ENCODE results near the gene CLIC1.
A peak's percentile ranks its signal among the peaks of the same experiment; 100 is the strongest.

CLIC1 gene

DNA sequence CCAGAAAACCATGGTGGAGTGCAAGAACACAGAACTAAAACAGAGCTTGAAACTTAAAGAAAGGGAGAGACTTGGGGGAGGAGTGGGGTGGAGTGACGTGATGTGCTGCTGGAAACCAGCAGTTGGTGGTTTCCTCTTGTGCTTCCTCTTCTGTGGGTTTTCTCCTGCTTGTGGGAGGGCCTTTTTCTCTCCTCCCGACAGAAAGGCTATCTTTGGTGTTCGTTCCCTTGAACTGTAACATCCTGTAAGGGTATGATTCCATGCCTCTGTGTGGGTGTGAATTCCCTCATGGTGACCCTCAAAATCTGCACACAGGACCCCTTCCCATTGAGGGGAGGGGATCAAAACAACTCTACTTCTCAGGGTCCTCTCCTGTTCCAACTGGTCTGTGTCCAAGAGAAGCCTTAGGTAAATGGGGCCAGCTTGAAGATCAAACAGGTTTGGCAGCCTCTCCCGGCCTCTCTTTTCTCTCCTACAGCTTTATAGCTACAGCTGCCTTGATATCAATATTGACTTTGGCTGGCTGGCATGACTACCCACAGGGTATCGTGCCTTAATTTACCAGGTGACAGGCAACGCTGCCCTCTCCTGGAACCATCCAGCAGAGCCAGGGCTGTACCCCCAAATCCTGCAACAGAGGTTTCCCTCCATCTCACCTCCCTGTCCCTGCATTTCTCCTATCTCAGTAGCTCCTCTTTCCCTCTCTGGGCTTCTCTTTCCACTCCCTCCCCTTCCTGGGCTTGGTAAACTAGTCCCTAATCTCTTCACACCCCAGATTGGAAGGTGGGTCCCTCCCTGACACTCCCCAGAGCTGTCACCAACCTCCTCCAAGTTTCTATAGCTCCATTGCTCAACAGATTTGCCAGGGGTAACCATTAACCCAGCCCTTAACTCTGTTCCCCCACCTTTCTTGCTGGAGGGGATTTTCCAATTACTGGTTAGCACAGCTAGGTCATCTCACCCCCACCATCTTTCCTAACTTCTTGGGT lies 2.0 kb upstream of the CLIC1 start:
- peak; percentile 72 for DNase-seq

DNA sequence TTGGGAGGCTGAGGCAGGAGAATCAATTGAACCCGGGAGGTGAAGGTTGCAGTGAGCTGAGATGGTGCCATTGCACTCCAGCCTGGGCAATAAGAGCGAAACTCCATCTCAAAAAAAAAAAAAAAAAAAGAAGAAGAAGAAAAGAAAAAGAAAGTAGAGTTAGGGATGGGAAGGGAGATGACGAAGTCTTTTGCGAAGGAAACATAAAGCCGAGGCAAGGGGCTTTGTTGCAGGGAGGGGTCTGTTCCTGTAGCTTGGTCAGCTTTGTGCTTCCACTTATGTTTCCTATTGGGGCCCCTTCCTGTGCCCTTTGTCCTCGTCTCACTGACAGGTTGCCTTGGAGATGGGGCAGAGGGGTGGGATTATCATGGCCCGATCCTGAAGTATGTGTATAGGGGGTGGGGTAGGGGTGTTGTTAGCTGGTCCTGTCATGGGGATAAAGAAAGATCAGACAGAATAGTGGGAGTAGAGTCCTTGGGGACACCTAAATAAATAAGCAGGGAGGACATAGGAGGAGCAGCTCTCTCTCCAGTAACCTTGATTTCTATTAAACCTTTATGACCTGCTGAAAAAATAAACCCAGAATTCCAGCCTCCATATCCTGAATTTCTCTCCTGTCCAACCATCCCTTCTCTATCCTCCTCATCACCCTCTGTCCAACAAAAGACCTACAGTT lies 1.1 kb upstream of the CLIC1 start:
- peak; percentile 88 for DNase-seq

DNA sequence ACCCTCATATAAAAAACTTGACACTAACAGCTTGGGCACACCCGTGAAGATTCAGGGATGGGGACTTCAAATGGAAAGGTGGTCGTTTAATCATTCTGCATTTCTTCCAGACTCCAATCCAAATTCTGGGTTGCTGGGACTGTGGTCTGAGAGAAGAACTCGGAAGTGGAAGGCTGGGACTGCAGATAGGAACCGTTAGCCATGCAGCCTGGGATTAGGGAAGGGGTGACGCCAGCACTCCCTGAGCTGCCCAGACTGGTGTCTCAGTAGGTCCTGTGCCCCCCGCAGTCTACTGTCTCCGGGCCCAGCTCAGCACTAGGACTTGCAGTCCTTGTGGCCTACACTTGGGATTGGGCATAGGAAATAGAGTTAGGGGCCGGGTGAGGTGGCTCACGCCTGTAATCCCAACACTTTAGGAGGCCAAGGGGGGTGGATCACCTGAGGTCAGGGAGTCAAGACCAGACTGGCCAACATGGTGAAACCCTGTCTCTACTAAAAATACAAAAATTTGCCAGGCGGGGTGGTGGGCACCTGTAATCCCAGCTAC lies 511 bp upstream of the CLIC1 start:
- DNase-seq: no peak

DNA sequence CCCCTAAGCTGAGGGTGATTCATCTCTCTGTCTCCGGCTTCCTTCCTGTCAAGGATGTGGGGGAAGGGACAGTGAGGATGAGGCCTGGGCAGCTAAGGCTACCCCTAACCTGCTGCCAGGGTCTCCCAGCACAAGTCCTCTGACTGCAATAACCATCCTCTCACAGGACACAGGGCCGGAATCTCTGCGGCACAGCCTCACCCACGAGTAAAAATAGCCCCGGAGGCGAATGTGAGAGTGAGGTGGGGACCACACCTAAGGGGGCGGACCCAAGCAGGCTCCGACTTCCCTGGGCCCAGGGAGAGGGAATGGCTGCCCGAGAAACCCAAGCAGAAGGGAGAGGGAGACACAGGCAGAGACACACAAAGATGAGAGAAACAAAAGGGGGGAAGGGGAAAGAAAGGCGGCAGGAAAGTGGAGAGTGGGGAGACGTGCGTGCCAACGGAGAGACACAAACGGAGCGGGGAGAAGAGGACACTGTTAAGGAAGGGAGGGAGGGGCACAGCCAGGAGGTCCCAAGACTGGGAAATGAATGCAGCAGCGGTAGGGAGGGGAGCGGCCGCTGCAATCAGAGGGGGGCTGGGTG lies 1.4 kb downstream of the CLIC1 start:
- DNase-seq: peak; percentile 74

DNA sequence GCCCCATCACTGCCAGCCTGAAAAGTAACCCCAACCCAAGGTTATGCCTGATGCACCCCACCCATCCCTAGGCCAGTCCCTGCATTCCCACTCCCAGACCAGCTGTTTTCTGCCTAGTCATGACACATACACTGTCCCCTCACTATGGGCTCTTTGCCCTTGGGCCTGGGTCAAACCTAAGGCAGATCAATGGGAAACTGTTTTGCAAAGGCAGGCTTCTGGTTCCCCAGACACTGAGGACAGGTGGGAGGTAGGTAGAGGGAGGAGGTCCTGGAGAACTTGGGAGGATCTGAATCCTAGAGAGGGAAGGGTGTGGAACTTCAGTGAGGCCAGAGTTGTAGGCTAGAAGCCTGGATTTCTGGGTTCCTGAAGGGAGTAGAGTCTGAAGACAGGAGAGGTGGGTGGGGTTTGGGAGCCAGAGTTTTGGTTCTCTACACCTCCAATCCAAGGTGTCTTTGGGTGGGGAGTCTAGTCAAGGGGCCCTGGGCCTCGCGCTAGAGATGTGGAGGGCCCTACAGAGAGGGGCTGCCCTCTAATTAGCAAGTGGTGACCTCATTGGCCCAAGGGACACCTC lies 2.0 kb downstream of the CLIC1 start:
- DNase-seq: no peak

DNA sequence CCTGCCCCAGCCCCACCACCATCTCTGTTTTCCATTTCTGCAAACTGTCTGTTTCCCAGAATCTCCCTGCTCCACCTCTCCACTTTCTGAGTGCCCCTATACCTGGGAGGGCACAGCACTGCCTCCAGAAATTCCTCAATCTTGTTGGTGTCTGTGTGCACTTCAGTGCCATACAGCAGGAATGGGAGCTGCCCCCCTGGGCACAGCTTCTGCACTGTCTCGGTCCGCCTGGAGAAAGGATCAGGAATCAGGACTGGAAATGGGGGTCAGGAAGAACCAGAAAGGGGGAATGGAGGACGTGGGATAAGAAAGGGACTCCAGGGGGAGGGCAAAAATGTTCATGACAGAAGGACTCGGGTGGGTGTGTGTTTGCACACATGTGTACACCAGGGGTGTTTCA lies 2.6 kb downstream of the CLIC1 start:
- no peak for DNase-seq

DNA sequence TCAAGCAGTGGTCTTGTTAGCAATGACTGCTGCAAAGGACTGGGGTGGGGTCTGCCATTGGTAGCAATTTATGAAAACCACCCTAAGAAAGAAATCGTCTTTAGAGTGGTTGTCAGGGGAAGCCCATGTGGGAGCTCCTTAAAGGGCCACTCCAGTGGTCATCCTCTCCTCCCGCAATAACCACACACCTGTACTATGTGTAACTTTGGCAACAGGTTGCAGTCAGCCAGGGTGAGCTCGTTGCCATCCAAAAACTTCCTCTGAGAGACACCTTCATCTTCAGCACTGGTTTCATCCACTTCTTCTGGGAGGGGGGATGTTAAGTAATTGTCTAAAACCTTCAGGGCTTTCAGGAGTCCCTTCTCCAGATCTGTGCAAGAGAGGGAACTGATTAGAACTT lies 4.3 kb downstream of the CLIC1 start:
- DNase-seq: no peak

DNA sequence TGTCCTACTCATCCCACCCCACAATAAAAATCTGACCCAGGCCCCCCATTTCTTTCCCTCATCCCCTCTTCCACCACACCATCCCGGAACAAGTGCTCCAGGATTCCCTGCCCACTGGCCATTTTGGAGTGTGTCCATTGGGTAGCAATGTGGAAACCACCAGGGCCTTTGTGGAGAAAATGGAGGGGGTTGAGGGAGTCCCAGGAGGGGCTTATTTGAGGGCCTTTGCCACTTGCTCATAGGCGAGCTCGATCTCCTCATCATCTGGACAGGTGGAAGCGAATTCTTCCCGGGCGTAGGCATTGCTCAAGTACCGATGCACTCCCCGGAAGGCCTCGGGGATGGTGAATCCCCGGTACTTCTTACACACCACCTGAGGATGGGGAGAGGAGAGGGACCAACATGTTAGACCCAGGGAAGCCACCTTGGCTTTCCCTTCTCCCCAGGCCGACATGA lies 5.7 kb downstream of the CLIC1 start:
- DNase-seq: no peak

DNA sequence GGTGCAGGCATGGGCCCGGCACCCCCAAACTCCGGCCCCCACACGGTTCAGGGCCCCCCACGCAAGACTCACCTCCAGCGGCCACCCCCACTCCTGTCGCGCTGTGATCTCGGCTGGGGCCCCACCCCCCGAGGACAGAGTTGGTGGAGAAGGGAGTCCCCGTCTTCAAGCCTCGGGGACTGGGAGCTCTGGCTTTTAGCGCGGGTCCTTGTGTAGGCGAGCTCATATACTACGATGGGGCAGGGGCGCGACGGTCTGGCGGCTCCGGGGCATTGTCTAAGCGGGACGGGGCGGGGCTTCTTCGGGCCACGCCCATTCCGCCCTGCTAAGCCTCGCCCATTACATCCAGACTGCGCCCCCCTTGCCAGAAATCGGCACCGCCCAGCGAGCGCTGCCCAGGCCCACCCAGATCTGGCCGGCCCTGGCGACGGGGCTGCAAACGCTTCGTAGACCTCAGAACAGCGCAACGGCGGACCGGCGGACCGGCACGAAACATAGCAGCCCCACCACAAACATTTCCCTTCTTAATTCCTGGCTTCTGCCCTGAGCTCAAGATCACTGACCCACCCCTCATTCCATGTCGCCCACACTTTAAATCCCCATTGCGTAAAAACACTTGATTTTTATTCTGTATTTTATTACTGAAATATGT lies 6.2 kb downstream of the CLIC1 start:
- peak; percentile 97 for DNase-seq

DNA sequence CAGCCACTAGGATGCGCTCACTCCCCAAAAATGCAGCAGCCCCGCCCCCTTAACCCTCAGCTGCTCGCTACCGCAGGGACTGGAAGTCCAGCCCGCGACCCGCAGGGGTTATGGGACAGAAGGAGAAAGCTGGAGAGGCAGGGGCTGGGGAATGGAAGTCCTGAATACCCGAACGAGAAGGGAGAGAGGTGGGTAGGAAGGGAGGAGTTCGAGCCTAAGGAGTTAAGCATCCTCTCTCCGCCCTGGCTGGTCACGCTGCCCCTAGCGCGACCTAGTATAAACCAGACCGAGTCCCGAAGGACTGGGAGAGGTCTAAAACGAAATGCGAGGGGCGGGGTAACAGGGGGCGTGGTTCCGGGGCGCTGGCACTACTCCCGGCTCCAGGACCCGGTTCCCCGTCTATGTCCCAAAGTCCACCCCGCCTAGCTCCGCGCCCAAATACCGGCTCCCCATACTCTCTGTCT lies 6.8 kb downstream of the CLIC1 start:
- DNase-seq: peak; percentile 98

DNA sequence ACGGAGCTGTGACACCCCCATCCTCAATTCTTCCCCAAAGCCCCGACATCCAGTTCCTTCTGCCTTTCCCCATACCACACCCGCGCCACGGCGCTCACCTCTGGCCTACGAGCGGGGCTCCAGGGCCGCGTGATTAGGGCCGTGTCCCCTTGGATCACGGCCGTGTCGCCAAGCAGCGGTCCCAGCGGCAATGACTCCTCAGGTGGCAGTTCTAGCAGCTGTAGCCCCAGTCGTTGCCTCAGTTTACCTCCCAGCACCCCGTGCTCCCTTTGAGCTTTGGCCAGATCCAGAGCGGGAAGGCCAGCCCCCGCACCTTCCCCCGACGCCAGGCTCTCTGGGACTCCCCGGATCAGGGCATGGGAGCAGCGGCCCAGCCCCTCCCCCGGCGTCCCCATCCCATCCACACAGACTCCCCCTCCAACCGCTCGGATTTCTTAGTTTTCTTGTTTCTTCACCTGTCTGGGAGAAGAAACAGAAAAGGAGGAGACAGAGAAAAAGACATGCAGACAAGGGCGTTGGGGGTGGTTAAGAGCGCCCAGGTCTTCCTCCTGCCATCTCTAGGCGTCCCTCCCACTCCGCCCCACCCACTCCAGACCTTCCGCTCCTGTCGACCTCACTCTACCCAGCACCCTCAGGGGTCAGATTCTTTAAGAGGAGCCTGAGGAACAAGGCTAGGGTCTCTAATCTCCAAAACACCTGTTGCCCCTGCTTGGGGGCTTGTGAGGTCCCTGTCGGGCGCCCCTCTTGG lies 7.4 kb downstream of the CLIC1 start, which contains the start of gene DDAH2:
DDAH2 (minus strand) TSS at position 533 of the 748 bp plus-strand sequence; CDS start at position 395, 138 bp downstream.
- no peak for DNase-seq

DNA sequence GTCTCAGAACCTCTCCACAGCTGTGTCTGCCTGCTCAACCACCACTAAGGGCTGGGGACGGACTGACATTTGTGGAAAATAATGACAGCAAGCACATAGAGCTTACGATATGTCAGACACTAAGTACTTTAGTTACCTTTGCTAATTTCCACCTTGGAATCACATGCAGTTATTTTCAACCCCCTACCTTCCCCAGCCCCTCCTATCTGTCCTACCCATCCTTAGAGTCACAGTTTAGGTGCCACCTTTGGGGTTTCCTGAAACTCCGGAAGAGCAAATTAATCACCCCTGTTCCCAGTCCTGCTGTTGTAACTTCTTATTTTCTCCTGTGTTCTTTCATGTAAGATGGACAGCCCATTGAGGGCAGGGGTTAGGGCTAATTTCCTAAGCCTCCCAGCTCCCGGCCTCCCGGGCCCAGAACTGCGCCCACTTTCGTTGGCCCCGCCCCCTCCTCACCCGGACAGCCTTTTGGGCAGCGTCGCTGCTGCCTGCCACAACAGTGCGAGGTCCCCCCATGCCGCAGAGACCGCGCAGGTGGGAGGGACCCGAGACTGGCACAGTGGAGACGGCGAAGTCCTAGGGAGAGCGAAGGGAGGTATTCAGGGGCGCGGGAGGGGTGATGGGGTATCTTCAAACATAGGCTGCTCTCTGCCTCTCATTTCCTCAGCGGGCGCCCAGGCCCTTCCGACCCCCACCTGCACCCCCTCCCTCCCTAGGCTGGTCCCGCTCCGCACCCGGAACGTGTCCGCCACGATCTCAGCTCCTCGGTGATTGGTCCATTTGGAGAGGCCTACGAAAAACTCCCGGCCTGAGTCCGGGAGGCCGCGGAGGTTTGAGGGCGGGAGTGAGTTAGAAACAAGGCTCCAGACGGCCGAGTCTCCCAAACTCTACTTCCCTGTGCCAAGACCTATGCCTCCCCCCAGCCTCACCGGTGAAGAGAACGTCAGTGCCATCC lies 8.3 kb downstream of the CLIC1 start:
- DNase-seq: no peak

DNA sequence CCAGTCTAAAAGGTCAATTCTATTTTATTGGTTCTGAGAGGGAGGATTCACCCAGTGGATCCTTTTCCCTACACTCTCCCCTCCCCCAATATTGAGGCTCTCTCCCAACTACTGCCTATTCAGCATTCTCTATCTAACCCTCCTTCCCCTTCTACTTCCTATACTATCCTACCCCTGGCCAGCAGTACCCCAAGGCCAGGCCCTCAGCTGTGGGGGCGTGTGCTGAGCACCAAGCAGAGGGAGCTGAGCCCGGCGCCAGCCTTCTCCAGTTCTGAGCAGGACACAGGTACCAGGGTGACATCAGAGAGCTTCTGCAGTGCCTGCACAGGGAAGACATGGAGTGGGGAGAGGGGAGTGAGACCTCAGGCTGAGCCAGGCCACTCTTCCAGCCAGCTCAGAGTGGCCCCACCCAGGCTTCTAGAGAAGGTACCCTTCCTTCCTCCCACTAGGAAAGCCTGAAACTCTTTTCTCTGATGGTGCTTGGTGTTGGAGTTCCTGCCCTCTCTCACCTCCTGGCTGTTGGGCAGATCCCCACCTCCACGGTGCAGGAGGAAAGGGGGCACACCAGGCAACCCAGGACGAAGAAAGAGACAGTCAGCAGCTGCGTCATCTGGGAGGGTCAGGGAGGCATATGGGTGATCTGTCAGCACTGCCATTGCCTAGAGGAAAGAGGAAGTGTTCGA lies 9.2 kb downstream of the CLIC1 start:
- DNase-seq: no peak

DNA sequence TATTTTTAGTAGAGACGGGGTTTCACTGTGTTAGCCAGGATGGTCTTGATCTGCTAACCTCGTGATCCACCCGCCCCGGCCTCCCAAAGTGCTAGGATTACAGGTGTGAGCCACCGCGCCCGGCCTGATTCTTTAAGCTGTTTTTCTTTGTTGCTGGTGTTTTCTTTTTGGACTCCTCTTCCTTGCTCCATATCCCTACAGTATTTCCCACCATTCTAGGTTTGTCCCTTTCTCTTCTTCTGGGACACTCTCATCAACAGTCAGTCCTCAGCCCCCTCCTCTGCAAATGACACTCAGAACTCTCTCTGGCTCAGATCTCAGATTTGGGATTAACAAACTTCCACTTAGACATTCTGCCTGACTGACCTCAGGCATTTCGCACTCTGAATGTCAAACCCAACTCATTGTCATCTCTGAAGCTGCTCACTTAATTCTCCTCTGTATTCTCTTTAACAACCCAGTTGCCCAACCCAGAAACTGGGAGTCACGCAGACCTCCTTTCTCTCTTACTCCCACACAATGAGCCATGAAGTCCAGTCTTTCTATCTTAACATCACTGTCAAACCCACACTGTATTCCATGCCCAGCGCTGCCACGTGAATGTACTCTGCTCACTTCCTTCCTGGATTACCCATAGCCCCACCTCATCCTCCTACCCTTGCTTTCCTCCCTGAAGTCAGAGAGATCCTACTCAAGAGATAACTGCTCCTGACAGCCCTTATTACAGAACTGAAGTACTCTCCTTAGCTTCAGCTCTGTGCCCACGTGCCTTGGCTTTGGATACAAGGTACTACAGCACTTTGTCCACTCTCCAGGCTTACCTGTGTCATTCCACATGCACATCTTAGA lies 10.6 kb downstream of the CLIC1 start:
- DNase-seq: no peak

DNA sequence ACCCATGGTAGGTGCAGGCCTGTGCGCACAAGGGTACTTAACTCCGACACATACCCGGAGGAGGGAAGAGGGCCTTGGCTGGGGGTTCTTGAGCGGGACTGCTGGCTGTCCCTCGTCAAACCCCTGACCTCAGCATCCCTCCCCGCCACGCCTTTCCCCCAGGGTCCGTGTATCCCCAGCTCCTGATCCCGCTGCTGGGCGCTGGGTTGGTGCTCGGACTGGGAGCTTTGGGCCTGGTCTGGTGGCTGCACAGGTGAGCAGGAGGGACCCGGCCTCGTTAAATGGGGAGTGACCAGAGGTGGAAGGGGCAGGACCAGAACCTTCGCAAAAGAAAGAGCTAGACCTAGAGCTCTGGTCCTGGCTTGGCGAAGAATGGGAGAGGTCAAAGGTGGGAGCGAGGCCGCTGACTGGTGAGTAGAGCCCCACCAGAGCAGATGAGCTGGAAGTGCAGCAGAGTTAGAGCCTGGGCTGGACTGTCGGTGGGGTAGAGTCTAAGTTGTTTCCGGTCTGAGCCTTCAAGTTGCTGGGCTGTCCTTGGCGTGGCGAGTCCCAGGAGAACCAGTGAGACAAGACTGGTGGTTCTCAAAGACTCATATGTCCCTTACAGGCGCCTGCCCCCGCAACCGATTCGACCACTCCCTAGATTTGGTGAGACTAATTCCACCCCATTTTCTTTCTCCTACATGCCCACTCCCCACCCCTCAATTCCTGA lies 12.2 kb downstream of the CLIC1 start:
- DNase-seq: no peak

DNA sequence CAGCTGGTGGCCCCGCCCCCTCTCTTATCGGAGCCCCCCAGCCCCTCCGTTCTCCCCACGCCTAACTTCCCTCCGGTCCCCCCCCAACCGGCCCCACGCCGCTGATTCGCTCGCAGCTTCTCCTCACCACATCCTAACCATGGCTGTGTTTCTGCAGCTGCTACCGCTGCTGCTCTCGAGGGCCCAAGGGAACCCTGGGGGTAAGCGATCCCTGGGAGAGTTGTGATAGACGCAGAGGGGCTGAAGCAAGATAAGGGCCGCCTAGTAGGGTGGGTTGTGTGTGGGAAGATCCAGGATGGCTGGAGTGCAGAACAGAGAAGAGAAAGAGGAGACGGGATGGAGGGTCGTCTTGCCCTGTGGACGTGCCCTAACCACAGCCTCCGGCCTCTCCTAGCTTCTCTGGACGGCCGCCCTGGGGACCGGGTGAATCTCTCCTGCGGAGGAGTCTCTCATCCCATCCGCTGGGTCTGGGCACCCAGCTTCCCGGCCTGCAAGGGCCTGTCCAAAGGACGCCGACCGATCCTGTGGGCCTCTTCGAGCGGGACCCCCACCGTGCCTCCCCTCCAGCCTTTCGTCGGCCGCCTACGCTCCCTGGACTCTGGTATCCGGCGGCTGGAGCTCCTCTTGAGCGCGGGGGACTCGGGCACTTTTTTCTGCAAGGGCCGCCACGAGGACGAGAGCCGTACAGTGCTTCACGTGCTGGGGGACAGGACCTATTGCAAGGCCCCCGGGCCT lies 12.9 kb downstream of the CLIC1 start, which contains the start of gene MPIG6B:
MPIG6B (plus strand) TSS at position 129 of the 735 bp plus-strand sequence; CDS start at position 140, 11 bp downstream.
- no peak for DNase-seq

DNA sequence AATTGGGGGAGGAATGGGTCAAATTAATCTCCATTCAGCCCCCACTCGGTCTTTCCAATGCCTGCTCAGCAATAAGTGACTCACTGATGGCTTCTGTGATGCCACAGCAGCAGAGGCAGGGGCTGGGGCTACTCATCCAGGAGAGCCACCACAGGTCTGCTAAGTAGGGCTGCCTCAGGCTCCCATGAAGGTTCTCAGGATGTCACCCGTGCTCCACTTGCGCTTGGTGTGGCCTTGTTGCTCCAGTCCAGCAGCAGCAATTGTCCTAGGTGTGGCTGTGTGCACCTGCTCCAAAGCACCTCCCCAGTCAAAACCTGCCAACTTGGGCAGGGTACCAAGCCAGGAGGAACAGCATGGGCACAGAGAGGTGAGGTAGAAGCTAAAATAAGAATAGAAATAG lies 14.2 kb downstream of the CLIC1 start:
- no peak for DNase-seq

Data from eye (tissue), 1 donor.